Stimulated activated naive CD8-positive, alpha-beta T cell treated with anti-CD3 and anti-CD28 coated beads, Interleukin-15, Interleukin-2, amounts not matched to agents 100 U/mL and 50 U/mL, for 24 hours (primary cell): ENCODE measurements around the gene ZSWIM5.
"Not testable (repeated sequence)": the region's sequence is repeated elsewhere in the genome, so short reads cannot be mapped to it uniquely, and the experiment has no call there.

ENCODE experiments used
- ATAC-seq: fragments of 150-1000 bp; cut with Tn5 transposase; one replicate; pipeline ENCODE4 v1.10.0; 2021
- DNase-seq: peaks from one replicate; pipeline ENCODE4 v3.0.0; 2021

The ZSWIM5 gene

GRCh38 chr1:45200906-45201500 lies 5.4 kb downstream of the ZSWIM5 start:
- DNase-seq (no peak), ATAC-seq (no peak)

- ATAC-seq (no peak), DNase-seq (no peak)
These were observed 6.0 kb downstream of the ZSWIM5 start for GRCh38 chr1:45200435-45200834.

- ATAC-seq (no peak), DNase-seq (no peak)
These were observed 8.2 kb downstream of the ZSWIM5 start for GRCh38 chr1:45198185-45198584.

- DNase-seq (no peak), ATAC-seq (no peak)
These were observed 9.5 kb downstream of the ZSWIM5 start for GRCh38 chr1:45196863-45197262.

- DNase-seq, result no peak
- no peak for ATAC-seq
These were observed 15.0 kb downstream of the ZSWIM5 start for GRCh38 chr1:45191418-45191783.

GRCh38 chr1:45187725-45188124 lies 18.7 kb downstream of the ZSWIM5 start:
- DNase-seq (no peak), ATAC-seq (no peak)

- DNase-seq, ATAC-seq: not testable (repeated sequence)
These were observed 26.4 kb downstream of the ZSWIM5 start for GRCh38 chr1:45179918-45180519.

- DNase-seq, result no peak
- ATAC-seq, result no peak
These were observed 29.0 kb downstream of the ZSWIM5 start for GRCh38 chr1:45177452-45177851.

- no peak for ATAC-seq
- no peak for DNase-seq
These were observed 33.6 kb downstream of the ZSWIM5 start for GRCh38 chr1:45172764-45173163.

- no peak for ATAC-seq
- no peak for DNase-seq
These were observed 34.4 kb downstream of the ZSWIM5 start for GRCh38 chr1:45172005-45172404.

GRCh38 chr1:45171575-45171974 lies 34.8 kb downstream of the ZSWIM5 start:
- no peak for ATAC-seq
- DNase-seq, result no peak

GRCh38 chr1:45170151-45170742 lies 36.2 kb downstream of the ZSWIM5 start:
- DNase-seq (no peak), ATAC-seq (no peak)

GRCh38 chr1:45167947-45168346 lies 38.5 kb downstream of the ZSWIM5 start:
- ATAC-seq, result not testable (repeated sequence)

GRCh38 chr1:45164307-45164706 lies 42.1 kb downstream of the ZSWIM5 start:
- ATAC-seq, DNase-seq: not testable (repeated sequence)

More at GRCh38 chr1:45167947-45168346, 38.5 kb downstream of the ZSWIM5 start:
- not testable (repeated sequence) for DNase-seq

- DNase-seq, ATAC-seq: not testable (repeated sequence)
These were observed 43.3 kb downstream of the ZSWIM5 start for GRCh38 chr1:45163111-45163510.

GRCh38 chr1:45162041-45163035 lies 44.1 kb downstream of the ZSWIM5 start:
- peak; percentile 14 for DNase-seq
- not testable (repeated sequence) for ATAC-seq

- no peak for DNase-seq
- ATAC-seq, result no peak
These were observed 50.4 kb downstream of the ZSWIM5 start for GRCh38 chr1:45155957-45156356.

- no peak for ATAC-seq
These were observed 51.0 kb downstream of the ZSWIM5 start for GRCh38 chr1:45155423-45155822.

GRCh38 chr1:45152126-45152525 lies 54.3 kb downstream of the ZSWIM5 start:
- DNase-seq (no peak), ATAC-seq (no peak)

More at GRCh38 chr1:45155423-45155822, 51.0 kb downstream of the ZSWIM5 start:
- DNase-seq, result no peak

- no peak for DNase-seq
- ATAC-seq, result no peak
These were observed 58.1 kb downstream of the ZSWIM5 start for GRCh38 chr1:45148209-45148825.

- ATAC-seq, result no peak
- DNase-seq, result no peak
These were observed 59.6 kb downstream of the ZSWIM5 start for GRCh38 chr1:45146833-45147232.
